Ectodermal cell (in vitro differentiated cells): ENCODE measurements around the gene LRP2BP. TPM values are rescaled to one million over a fixed set of nuclear protein-coding genes. Genes with fewer than 3 reads are reported as not detected.

Experiments used
- H3K27ac ChIP-seq: 2 replicates; pipeline ENCODE4 v1.7.0; 2013; ENCODE audit warnings: mild to moderate bottlenecking, low read depth, low read length; ENCODE audit not compliant: insufficient read depth, poor library complexity, severe bottlenecking
- H3K27me3 ChIP-seq: 2 replicates; pipeline ENCODE4 v1.7.0; 2013; ENCODE audit warnings: mild to moderate bottlenecking, low read length; ENCODE audit not compliant: insufficient read depth, control insufficient read depth, poor library complexity, severe bottlenecking
- H3K36me3 ChIP-seq: one replicate; pipeline ENCODE4 v1.7.0; 2013; ENCODE audit warnings: low read length; ENCODE audit not compliant: control insufficient read depth, insufficient read depth
- H3K4me1 ChIP-seq: one replicate; pipeline ENCODE4 v1.7.0; 2013; ENCODE audit warnings: low read length; ENCODE audit not compliant: control insufficient read depth, insufficient read depth
- H3K4me3 ChIP-seq: 2 replicates; pipeline ENCODE4 v1.7.0; 2013; ENCODE audit warnings: low read depth, low read length, control low read depth; ENCODE audit not compliant: insufficient read depth
- H3K9me3 ChIP-seq: 2 replicates; pipeline ENCODE4 v1.7.0; 2013; ENCODE audit warnings: mild to moderate bottlenecking, low read length, moderate library complexity; ENCODE audit not compliant: control insufficient read depth
- WGBS, 2 experiments: methylation state at CpG; one replicate each; pipeline ENCODE4 v1.1.7; 2013; ENCODE audit warnings: missing lambda C conversion rate in 2 of 2; 5-methylcytosine and 5-hydroxymethylcytosine counted together
- polyA plus RNA-seq, 4 experiments: library from polyadenylated mRNA; stranded (reverse); fragments of 50-300 nt; gene quantifications; one replicate each; pipeline ENCODE4 v1.2.3, GENCODE V29; 2013

LRP2BP gene
- 0.39 TPM for polyA plus RNA-seq (2013, experiment 1 of 4)
- 0.41 TPM for polyA plus RNA-seq (2013, experiment 2 of 4)
- 0.27 TPM for polyA plus RNA-seq (2013, experiment 3 of 4)
- polyA plus RNA-seq (2013, experiment 4 of 4): 0.36 TPM

DNA sequence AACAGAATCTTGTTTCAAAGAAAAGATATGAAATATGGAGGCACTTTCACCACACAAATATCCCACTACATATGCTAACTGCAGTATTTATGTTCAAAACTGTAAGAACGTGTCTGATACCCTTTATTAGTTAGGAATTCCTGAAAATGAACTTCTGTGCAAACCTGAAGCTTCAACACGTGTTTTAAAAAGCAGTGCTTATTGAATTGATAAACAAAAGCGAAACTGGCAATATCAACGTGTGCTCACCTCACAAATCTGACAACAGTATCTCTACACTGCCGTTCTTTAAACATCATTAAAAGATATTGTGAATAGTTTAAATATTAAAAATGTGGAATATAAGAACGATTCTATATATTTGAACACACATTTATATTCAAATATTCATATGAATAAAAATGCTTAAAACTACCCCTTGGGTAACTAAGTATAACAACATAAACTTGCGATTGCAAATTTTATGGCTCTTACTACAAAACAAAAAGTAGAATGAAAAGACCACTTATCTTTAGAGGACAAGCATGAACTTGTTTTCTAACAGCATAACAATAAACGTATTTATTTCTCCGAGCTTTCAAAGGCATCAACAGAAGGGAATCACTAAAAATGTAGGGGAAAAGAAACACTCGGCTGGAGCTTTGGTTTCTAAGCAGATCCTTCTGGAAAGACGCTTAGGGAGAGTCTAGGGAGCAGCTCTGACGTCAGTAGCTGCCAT lies at the start of gene LRP2BP:
TSS of gene LRP2BP (minus strand) at position 687 of the 718 bp plus-strand sequence. CDS start 17,738 bp downstream, outside the sequence.
- H3K9me3 ChIP-seq: no peaks in the 10 kb centered on the region
- H3K4me1 ChIP-seq: peaks cover 8% of the 10 kb centered on the region
- peaks cover 8% of the 10 kb centered on the region for H3K36me3 ChIP-seq
- 63 to 71% methylated on average over 9 to 10 of the region's 12 CpGs for WGBS, 2 experiments
- peak within 1 kb of the TSS; percentile 72 for H3K27ac ChIP-seq
- peaks cover 15% of the 10 kb centered on the region for H3K27me3 ChIP-seq
- peak within 1 kb of the TSS; percentile 55 for H3K4me3 ChIP-seq

DNA sequence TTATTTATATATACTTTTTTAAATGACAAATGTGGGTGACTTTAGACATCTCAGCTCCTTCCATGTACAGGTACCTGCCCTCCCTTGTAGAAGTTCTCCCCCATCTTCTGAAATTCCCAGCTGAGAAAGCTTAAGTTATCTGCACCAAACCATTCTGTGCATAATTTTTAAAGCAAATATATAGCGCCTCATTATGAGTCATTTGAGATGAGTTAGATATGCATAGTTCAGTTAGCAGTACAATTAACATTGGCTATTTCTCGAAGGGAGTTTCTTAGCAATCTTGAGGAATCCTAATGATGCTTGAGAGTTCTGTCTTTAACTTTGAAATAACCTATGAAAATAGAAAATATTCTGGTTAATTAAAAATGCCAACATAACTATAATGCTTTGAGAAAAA lies 49.5 kb upstream of the LRP2BP start:
- Histone ChIP-seq H3K36me3 (no peaks in the 10 kb centered on the region), H3K9me3 (no peaks in the 10 kb centered on the region), H3K4me1 (no peaks in the 10 kb centered on the region), H3K4me3 (no peak overlapping the region), H3K27ac (no peak overlapping the region), H3K27me3 (no peaks in the 10 kb centered on the region)
- 86 to 93% methylated on average over 2 of the region's 2 CpGs for WGBS, 2 experiments

DNA sequence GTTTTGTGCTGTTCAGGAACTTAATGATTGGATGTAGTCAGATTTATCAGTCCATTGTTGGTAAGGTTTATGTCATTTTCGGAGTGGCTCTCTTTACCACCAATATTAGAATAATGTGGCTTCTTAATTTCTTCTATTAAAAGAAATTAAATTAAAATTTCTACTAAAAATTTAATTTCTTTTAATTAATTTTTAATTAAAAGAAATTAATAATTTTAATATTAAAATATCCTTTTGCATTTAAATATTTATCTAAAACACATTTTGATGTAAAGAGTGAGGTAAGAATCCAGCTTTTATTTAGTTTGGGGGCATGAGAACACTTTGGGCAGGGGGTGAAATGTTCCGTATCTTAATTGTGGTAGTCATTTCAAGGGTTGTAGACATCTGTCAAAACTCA lies 45.8 kb upstream of the LRP2BP start:
- Histone ChIP-seq H3K4me3 (no peak overlapping the region), H3K27ac (no peak overlapping the region), H3K27me3 (no peaks in the 10 kb centered on the region), H3K9me3 (no peaks in the 10 kb centered on the region), H3K36me3 (no peaks in the 10 kb centered on the region), H3K4me1 (no peaks in the 10 kb centered on the region)
- 100% methylated on average over 1 of the region's 2 CpGs for WGBS, 2 experiments

DNA sequence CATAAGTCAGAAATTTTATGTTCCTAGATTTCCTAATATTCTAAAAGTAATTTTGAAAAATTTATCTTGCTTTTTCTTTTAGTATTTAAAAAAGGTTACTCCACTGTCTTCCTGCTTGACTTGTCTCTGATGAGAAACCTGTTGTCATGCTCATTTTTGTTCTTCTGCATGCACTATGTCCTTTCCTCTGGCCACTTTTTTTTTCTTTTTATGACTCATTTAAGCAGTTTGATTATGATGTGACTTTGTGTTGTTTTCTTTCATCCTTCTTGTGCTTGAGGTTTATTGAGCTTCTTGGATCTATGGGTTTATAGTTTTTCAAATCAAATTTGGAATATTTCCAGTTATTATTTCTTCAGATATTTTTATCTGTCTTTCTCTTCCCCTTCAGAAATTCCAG lies 42.1 kb upstream of the LRP2BP start:
- no peaks in the 10 kb centered on the region for H3K27me3 ChIP-seq
- H3K36me3 ChIP-seq: no peaks in the 10 kb centered on the region
- no peak overlapping the region for H3K4me3 ChIP-seq
- H3K27ac ChIP-seq: no peak overlapping the region
- no peaks in the 10 kb centered on the region for H3K9me3 ChIP-seq
- H3K4me1 ChIP-seq: no peaks in the 10 kb centered on the region

DNA sequence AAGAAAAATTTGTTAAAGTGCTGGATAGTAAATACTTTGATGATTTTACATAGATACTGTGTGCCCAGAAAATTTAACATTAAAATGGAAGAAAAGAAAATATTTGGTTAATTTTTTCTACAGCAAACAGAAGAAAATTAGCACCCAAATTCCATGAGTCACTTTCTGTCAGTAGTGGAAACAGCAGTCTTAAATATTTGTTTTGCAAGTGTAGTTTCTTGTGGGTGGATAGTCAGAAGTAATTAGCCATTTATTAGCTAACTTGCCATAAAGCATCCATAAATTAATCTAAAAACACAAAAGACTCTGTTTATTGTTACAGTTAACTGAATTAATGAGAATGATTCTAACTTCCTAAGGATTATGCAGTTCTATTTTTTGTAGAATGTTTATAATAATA lies 39.7 kb upstream of the LRP2BP start:
- H3K4me1 ChIP-seq: no peaks in the 10 kb centered on the region
- H3K36me3 ChIP-seq: no peaks in the 10 kb centered on the region
- H3K4me3 ChIP-seq: no peak overlapping the region
- H3K27ac ChIP-seq: no peak overlapping the region
- H3K9me3 ChIP-seq: no peaks in the 10 kb centered on the region
- no peaks in the 10 kb centered on the region for H3K27me3 ChIP-seq

DNA sequence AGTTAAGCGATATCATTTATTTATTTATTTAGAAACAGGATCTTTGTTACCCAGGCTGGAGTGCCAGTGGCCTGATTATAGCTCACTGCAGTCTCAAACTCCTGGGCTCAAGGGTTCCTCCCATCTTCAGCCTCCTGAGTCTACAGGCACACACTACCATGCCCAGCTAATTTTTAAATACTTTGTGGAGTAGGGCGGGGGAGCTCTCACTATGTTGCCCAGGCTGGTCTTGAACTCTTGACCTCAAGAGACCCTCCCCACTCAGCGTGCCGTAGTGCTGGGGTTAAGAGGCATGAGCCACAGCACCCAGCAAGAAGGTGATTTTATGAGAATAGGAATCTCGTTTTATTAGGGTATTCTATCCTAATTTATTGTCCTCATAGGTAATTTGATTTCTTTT lies 33.9 kb upstream of the LRP2BP start:
- 83% methylated on average over 2 to 4 of the region's 5 CpGs for WGBS, 2 experiments
- no peaks in the 10 kb centered on the region for H3K36me3 ChIP-seq
- no peaks in the 10 kb centered on the region for H3K27me3 ChIP-seq
- no peaks in the 10 kb centered on the region for H3K9me3 ChIP-seq
- no peak overlapping the region for H3K4me3 ChIP-seq
- H3K4me1 ChIP-seq: no peaks in the 10 kb centered on the region
- H3K27ac ChIP-seq: no peak overlapping the region

DNA sequence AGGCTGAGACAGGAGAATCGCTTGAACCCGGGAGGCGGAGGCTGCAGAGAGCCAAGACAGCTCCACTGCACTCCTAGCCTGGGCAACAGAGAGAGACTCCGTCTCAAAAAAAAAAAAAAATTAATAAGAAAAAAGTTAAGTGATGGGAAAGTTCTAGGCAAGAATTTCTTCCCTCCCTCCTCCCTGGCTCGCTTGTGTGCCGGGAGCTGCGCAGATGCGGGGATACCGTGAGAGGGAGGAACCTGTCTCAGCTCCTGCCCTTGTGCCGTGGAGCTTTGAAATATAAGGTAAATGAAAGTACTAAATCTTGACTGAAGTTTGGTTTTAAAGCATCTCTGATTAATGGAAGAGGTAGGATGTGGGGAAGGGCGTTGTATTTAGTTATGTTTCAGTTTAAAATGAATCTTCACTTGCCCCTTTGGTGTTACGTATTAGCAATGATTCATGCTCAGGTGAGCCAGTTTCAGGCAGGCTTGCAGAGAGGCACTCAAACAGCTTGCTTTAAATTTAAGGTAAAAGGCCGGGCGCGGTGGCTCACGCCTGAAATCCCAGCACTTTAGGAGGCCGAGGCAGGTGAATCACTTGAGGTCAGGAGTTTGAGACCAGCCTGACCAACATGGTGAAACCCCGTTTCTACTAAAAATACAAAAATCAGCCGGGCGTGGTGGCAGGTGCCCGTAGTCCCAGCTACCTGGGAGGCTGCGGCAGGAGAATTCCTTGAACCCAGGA lies 31.4 kb upstream of the LRP2BP start:
- Histone ChIP-seq H3K27ac (no peak overlapping the region), H3K9me3 (no peaks in the 10 kb centered on the region), H3K27me3 (no peaks in the 10 kb centered on the region), H3K4me3 (no peak overlapping the region), H3K36me3 (no peaks in the 10 kb centered on the region), H3K4me1 (no peaks in the 10 kb centered on the region)
- WGBS, 2 experiments: 90 to 94% methylated on average over 22 of the region's 22 CpGs

DNA sequence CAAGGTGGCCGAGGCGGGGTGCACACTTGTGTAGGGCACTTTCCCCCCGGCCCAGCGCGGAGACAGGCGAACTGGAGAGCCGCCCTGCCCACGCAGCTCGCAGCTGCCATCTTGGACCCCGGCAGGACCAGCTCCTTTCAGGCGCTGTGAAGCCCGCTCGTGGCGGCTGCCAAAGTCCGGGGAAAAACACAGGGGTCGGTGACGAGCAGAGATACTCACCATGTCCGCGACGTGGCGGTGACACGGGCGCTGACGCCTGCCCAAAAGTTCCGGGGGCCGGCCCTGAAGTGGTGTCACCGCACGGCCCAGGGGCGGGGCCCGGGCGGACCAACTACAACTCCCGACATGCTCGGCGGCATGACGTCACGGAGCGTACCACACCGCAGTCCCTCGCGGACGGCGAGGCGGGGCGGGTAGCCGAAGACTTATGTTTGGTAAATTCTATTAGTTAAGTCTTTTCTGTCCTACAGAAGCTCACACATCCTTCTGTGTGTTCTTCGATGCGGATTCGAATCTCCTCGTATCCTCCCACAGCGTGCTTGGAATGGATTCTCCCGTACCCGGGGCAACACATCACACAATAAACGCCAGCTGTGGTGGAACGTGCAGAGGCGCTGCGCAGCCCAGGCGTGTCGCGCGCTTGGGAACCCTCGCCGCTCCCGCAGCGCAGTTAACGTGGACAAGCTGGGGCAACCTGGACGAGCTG lies 30.1 kb upstream of the LRP2BP start, which contains the start of gene UFSP2:
TSS of gene UFSP2 (minus strand) at position 318 of the 706 bp plus-strand sequence. CDS start at position 222, 96 bp downstream.
- Histone ChIP-seq H3K27ac (peak within 1 kb of the TSS; percentile 100), H3K4me1 (no peaks in the 10 kb centered on the region), H3K4me3 (peak within 1 kb of the TSS; percentile 94), H3K27me3 (no peaks in the 10 kb centered on the region), H3K36me3 (peaks cover 6% of the 10 kb centered on the region), H3K9me3 (no peaks in the 10 kb centered on the region)
- WGBS, 2 experiments: 0% methylated on average over 66 of the region's 66 CpGs

DNA sequence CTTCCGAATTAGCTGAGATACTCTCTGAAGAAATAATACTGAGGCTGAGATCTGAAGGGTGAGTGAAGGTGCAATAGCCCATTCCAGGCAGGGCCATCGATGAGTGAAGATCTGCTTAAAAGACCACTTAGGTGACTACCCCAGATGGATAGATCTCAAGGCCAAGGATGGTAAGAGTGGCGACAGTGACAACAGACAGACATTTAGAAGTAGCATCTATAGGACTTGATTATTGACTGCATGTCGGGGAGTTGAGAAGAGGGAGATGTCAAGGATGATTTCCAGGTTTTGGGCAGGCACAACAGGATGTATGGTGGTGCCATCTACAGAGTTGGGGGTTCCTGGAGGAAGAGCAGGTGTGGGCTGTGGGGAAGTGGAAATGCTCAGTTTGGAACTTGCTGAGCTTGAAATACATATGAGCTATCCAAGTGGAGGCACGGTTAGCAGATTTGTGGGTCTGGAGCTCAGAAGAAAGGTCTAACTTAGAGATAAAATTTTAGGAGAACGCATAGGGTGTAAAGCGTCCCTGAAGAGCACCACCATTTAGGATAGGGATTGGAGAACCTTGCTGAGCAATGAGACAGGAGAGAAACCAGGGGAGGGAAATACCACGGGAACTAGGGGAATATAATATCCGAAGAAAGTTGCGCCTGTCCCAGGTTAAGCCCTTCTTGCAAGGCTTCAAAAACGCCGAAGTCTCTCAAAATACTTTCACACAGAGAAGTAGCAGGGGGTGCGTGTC lies 29.4 kb upstream of the LRP2BP start:
- peak overlapping the region; percentile 100 for H3K27ac ChIP-seq
- no peaks in the 10 kb centered on the region for H3K4me1 ChIP-seq
- 25 to 27% methylated on average over 13 of the region's 13 CpGs for WGBS, 2 experiments

More for the DNA sequence above, 29.4 kb upstream of the LRP2BP start:
- Histone ChIP-seq H3K27me3 (no peaks in the 10 kb centered on the region), H3K36me3 (peaks cover 6% of the 10 kb centered on the region), H3K4me3 (peak overlapping the region; percentile 94), H3K9me3 (no peaks in the 10 kb centered on the region)
